ENCODE measurements around the gene ROBO1. TPM values are rescaled to one million over a fixed set of nuclear protein-coding genes. Genes with fewer than 3 reads are reported as not detected.

ROBO1 gene
- total and polyA plus RNA-seq, 2 experiments from 2014 or later = 18.8 to 31.9 TPM

DNA sequence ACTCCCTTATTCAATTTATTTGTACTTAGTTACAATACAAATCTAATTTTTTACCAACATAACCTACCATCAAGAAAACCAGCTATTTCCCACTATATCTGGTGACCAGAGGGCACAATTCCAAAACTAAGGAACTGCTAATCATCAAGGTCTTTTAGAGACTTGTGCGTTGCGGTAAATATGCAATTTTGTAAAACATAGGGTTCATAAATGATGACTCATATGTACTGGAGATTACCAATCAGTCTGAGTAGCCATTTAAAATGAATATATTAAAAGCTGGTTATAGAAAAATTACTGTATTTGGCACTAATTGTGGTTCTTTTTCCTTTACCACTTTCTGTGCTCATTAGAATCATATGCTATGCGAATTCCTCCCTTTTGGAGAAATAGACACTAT is 859.6 kb downstream of the ROBO1 start:
- H3K9me2 ChIP-seq (ENCODE audit: insufficient read depth) = no peaks in the 10 kb centered on the region
- no peaks in the 10 kb centered on the region for H3K27me3 ChIP-seq (replicated peaks; ENCODE audit: insufficient read depth)
- H3K79me2 ChIP-seq (ENCODE audit: insufficient read depth) = no peaks in the 10 kb centered on the region; the same call in 1 of the 2 replicates
- WGBS, 2 experiments (ENCODE audit: low coverage in 1 of 2, low lambda C conversion rate in 2 of 2, missing lambda C conversion rate in 2 of 2) = 97 to 99% methylated on average over 3 of the region's 3 CpGs
- H3K36me3 ChIP-seq (ENCODE audit: low read depth) = no peaks in the 10 kb centered on the region
- no peaks in the 10 kb centered on the region for H3K9me3 ChIP-seq (ENCODE audit: low read depth)
- TF ChIP-seq EZH2phosphoT487 (IDR thresholded peaks at IDR 0.05; ENCODE audit: insufficient read depth, low read depth) (no peak), EZH2 (IDR thresholded peaks at IDR 0.05; ENCODE audit: insufficient read depth, poor library complexity, severe bottlenecking) (no peak)
- H3K4me3 ChIP-seq = no peak overlapping the region
- no peaks in the 10 kb centered on the region for H3K4me1 ChIP-seq (ENCODE audit: insufficient read depth)
- no peaks in the 10 kb centered on the region for H3F3A ChIP-seq (ENCODE audit: insufficient read depth)
- in situ Hi-C loops (cut with MboI) = no loop called here
- H2AFZ ChIP-seq = no peak overlapping the region
- H3K9ac ChIP-seq = no peak overlapping the region
- no peak for DNase-seq
- H3K27ac ChIP-seq = no peak overlapping the region
- H4K20me1 ChIP-seq (ENCODE audit: insufficient read depth) = no peaks in the 10 kb centered on the region
- H3K4me2 ChIP-seq (ENCODE audit: unreplicated experiment) = no peak overlapping the region

DNA sequence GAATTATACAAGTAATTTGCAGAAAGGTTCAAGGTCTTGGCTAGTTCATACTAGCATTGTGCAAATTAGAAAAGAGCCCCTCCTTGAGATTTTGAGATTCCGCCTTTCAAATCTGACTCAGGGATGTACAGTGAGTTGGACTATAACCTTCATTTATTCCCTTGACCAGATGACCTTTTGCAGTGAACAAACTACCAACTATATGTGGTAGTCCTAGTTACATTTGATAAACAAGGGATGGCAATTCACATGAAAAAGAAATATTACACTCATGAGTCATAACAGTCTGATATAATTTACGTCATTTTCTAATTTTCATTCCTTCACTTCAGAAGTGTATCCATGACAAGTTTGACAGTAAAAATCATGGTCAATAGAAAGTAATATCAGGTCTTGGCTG is 860.4 kb downstream of the ROBO1 start:
- Histone ChIP-seq H3K79me2 (ENCODE audit: insufficient read depth) (no peaks in the 10 kb centered on the region; the same call in 1 of the 2 replicates), H3K27ac (no peak overlapping the region), H3K4me1 (ENCODE audit: insufficient read depth) (no peaks in the 10 kb centered on the region), H3K4me2 (ENCODE audit: unreplicated experiment) (no peak overlapping the region), H3K27me3 (replicated peaks; ENCODE audit: insufficient read depth) (no peaks in the 10 kb centered on the region), H3K9ac (no peak overlapping the region), H3F3A (ENCODE audit: insufficient read depth) (no peaks in the 10 kb centered on the region), H4K20me1 (ENCODE audit: insufficient read depth) (no peaks in the 10 kb centered on the region), H3K36me3 (ENCODE audit: low read depth) (no peaks in the 10 kb centered on the region), H3K9me2 (ENCODE audit: insufficient read depth) (no peaks in the 10 kb centered on the region), H3K9me3 (ENCODE audit: low read depth) (no peaks in the 10 kb centered on the region), H2AFZ (no peak overlapping the region), H3K4me3 (no peak overlapping the region)
- in situ Hi-C loops (cut with MboI) = no loop called here
- peak; percentile 12 for DNase-seq
- 72 to 83% methylated on average over 2 of the region's 2 CpGs for WGBS, 2 experiments (ENCODE audit: low coverage in 1 of 2, low lambda C conversion rate in 2 of 2, missing lambda C conversion rate in 2 of 2)
- TF ChIP-seq EZH2phosphoT487 (IDR thresholded peaks at IDR 0.05; ENCODE audit: insufficient read depth, low read depth) = no peak
- TF ChIP-seq EZH2 (IDR thresholded peaks at IDR 0.05; ENCODE audit: insufficient read depth, poor library complexity, severe bottlenecking) = no peak

DNA sequence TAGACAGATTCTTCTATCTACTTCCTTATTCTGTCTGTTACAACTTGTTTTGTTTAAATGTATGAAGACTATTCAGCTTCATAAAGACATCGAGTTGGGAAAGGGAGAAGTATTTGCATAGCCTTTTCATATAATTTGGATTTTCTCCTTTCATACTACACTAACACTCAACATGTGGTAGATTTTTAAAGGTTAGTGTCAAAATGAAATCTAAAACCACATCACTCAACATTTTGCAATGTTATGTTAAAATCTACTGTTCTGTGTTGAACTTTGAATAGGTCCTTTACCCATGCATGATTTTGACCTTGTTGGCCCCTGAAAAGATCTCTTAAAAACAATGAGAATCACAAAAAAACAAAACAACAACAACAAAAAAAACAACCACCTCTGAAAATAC is 860.9 kb downstream of the ROBO1 start:
- Histone ChIP-seq H3K4me1 (ENCODE audit: insufficient read depth) (no peaks in the 10 kb centered on the region), H3K4me3 (no peak overlapping the region), H3K4me2 (ENCODE audit: unreplicated experiment) (no peak overlapping the region), H3K27me3 (replicated peaks; ENCODE audit: insufficient read depth) (no peaks in the 10 kb centered on the region), H3K27ac (no peak overlapping the region), H2AFZ (no peak overlapping the region), H3K9me3 (ENCODE audit: low read depth) (no peaks in the 10 kb centered on the region), H3K36me3 (ENCODE audit: low read depth) (no peaks in the 10 kb centered on the region), H3F3A (ENCODE audit: insufficient read depth) (no peaks in the 10 kb centered on the region), H3K79me2 (ENCODE audit: insufficient read depth) (no peaks in the 10 kb centered on the region), H4K20me1 (ENCODE audit: insufficient read depth) (no peaks in the 10 kb centered on the region), H3K9me2 (ENCODE audit: insufficient read depth) (no peaks in the 10 kb centered on the region), H3K9ac (no peak overlapping the region)
- in situ Hi-C loops (cut with MboI) = no loop called here
- TF ChIP-seq EZH2phosphoT487 (IDR thresholded peaks at IDR 0.05; ENCODE audit: insufficient read depth, low read depth) (no peak), EZH2 (IDR thresholded peaks at IDR 0.05; ENCODE audit: insufficient read depth, poor library complexity, severe bottlenecking) (no peak)
- no peak for DNase-seq
- WGBS, 2 experiments (ENCODE audit: low coverage in 1 of 2, low lambda C conversion rate in 2 of 2, missing lambda C conversion rate in 2 of 2) = 100% methylated on average over 1 of the region's 1 CpG

DNA sequence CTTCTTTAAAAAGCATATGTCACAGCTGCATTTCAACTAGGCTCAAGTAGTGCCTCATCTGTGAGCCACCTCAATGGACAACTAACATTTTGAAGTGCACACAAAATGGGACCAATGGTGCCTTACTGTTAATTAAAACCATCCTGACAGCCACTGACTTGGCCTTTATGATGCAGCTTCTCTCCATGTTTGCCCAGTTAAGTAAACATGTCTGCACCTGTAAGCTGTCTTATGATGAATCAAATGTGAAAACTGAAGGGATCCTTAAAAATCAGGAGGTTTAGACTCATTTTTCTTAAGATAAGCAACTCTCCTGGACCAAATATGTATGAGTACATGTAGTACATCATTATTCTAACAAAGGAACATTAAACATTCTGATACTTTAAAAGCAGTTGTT is 861.6 kb downstream of the ROBO1 start:
- H3K27me3 ChIP-seq (replicated peaks; ENCODE audit: insufficient read depth) = no peaks in the 10 kb centered on the region
- no peak for DNase-seq
- TF ChIP-seq EZH2phosphoT487 (IDR thresholded peaks at IDR 0.05; ENCODE audit: insufficient read depth, low read depth) = no peak
- no peak for TF ChIP-seq EZH2 (IDR thresholded peaks at IDR 0.05; ENCODE audit: insufficient read depth, poor library complexity, severe bottlenecking)
- H3K79me2 ChIP-seq (ENCODE audit: insufficient read depth) = no peaks in the 10 kb centered on the region
- H3K4me2 ChIP-seq (ENCODE audit: unreplicated experiment) = no peak overlapping the region
- no peak overlapping the region for H3K27ac ChIP-seq
- H3K9ac ChIP-seq = no peak overlapping the region
- no peaks in the 10 kb centered on the region for H3K9me2 ChIP-seq (ENCODE audit: insufficient read depth)
- H3K4me1 ChIP-seq (ENCODE audit: insufficient read depth) = no peaks in the 10 kb centered on the region
- H2AFZ ChIP-seq = no peak overlapping the region
- in situ Hi-C loops (cut with MboI) = no loop called here
- H4K20me1 ChIP-seq (ENCODE audit: insufficient read depth) = no peaks in the 10 kb centered on the region
- H3K9me3 ChIP-seq (ENCODE audit: low read depth) = no peaks in the 10 kb centered on the region
- H3K4me3 ChIP-seq = no peak overlapping the region
- H3F3A ChIP-seq (ENCODE audit: insufficient read depth) = no peaks in the 10 kb centered on the region
- H3K36me3 ChIP-seq (ENCODE audit: low read depth) = no peaks in the 10 kb centered on the region

DNA sequence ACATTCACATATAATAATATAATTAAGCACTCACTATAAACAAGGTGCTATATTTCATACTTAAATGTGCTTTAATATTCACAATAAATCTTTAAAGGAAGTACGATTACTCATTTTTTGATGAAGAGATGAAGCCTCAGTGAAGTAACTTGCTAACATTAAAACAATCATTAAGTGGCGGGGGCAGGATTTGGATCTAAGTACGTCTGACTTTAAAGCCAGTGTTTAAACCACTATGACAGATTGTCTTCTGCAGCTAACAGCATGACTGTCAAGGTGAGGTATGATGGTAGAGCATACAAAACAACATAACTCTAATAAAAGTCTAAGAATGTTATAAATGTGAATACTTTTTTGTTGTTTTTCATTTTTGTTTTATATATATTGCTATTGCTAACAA is 862.1 kb downstream of the ROBO1 start:
- H3K9ac ChIP-seq = no peak overlapping the region
- H3K27ac ChIP-seq = no peak overlapping the region
- no peaks in the 10 kb centered on the region for H3K27me3 ChIP-seq (replicated peaks; ENCODE audit: insufficient read depth)
- no peak overlapping the region for H3K4me3 ChIP-seq
- H2AFZ ChIP-seq = no peak overlapping the region
- H4K20me1 ChIP-seq (ENCODE audit: insufficient read depth) = no peaks in the 10 kb centered on the region
- 78 to 90% methylated on average over 3 of the region's 3 CpGs for WGBS, 2 experiments (ENCODE audit: low coverage in 1 of 2, low lambda C conversion rate in 2 of 2, missing lambda C conversion rate in 2 of 2)
- no peaks in the 10 kb centered on the region for H3F3A ChIP-seq (ENCODE audit: insufficient read depth)
- TF ChIP-seq EZH2 (IDR thresholded peaks at IDR 0.05; ENCODE audit: insufficient read depth, poor library complexity, severe bottlenecking) = no peak
- no peak for TF ChIP-seq EZH2phosphoT487 (IDR thresholded peaks at IDR 0.05; ENCODE audit: insufficient read depth, low read depth)
- H3K4me2 ChIP-seq (ENCODE audit: unreplicated experiment) = no peak overlapping the region
- H3K9me2 ChIP-seq (ENCODE audit: insufficient read depth) = no peaks in the 10 kb centered on the region
- no peaks in the 10 kb centered on the region for H3K4me1 ChIP-seq (ENCODE audit: insufficient read depth)
- DNase-seq = no peak
- H3K79me2 ChIP-seq (ENCODE audit: insufficient read depth) = no peaks in the 10 kb centered on the region
- no peaks in the 10 kb centered on the region for H3K36me3 ChIP-seq (ENCODE audit: low read depth)
- H3K9me3 ChIP-seq (ENCODE audit: low read depth) = no peaks in the 10 kb centered on the region
- in situ Hi-C loops (cut with MboI) = no loop called here
